Measurements from ENCODE around the gene RAB33A. TPM values are rescaled to one million over a fixed set of nuclear protein-coding genes. Genes with fewer than 3 reads are reported as not detected.
"Not testable (repeated sequence)": the region's sequence is repeated elsewhere in the genome, so short reads cannot be mapped to it uniquely, and the experiment has no call there.

Gene RAB33A
- total and polyA plus RNA-seq, 2 of the 4 experiments (the other 2 are of a cell fraction): 1.6 to 1.8 TPM

DNA sequence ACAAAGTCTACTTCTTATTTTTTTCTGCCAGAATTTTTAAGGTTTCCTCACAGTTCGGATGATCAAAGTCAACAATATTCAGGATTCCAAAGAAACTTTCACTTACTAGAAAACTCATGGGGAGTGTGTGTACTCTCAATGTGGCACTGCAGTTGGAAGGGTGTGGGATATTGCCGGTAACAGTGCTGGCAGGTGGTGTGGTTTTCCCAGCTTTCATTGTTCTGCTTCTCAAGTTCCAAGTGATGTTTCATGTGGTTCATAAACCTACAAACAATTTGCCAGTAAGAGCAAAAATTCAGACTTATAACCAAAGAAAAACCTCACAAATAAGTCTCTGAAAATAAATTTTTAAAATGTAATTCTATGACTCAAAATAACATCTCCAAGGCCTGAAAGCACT, 57.1 kb downstream of the RAB33A start:
- H3K9me1 ChIP-seq (ENCODE audit: insufficient read depth, low read length): no peaks in the 10 kb centered on the region
- H3K4me1 ChIP-seq (ENCODE audit: control insufficient read depth, insufficient read depth, low read length): no peaks in the 10 kb centered on the region
- TF ChIP-seq CEBPB (IDR thresholded peaks at IDR 0.05; ENCODE audit: low read depth, low read length) (no peak), FOS (IDR thresholded peaks at IDR 0.05; ENCODE audit: low read depth, low read length) (no peak), SMC3 (IDR thresholded peaks at IDR 0.05; ENCODE audit: low read depth, low read length) (no peak)
- TF ChIP-seq, protein P1, sequence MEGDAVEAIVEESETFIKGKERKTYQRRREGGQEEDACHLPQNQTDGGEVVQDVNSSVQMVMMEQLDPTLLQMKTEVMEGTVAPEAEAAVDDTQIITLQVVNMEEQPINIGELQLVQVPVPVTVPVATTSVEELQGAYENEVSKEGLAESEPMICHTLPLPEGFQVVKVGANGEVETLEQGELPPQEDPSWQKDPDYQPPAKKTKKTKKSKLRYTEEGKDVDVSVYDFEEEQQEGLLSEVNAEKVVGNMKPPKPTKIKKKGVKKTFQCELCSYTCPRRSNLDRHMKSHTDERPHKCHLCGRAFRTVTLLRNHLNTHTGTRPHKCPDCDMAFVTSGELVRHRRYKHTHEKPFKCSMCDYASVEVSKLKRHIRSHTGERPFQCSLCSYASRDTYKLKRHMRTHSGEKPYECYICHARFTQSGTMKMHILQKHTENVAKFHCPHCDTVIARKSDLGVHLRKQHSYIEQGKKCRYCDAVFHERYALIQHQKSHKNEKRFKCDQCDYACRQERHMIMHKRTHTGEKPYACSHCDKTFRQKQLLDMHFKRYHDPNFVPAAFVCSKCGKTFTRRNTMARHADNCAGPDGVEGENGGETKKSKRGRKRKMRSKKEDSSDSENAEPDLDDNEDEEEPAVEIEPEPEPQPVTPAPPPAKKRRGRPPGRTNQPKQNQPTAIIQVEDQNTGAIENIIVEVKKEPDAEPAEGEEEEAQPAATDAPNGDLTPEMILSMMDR (conservative IDR thresholded peaks at IDR 0.05; ENCODE audit: low read depth, low read length): no peak
- no peak overlapping the region for H3K4me2 ChIP-seq (ENCODE audit: low read depth, low read length)
- no TSS peak for BruUV-seq (replicated peaks)
- no peak overlapping the region for H3K23ac ChIP-seq (ENCODE audit: low read depth, low read length)
- no peak overlapping the region for H2BK120ac ChIP-seq (ENCODE audit: low read depth, low read length)
- no peak overlapping the region for H2AK5ac ChIP-seq (ENCODE audit: low read depth, low read length)
- WGBS, 2 experiments (ENCODE audit: extremely low coverage in 2 of 2, insufficient read length in 1 of 2): no CpG with 5 or more reads among the region's 2 CpGs
- H2BK20ac ChIP-seq (ENCODE audit: low read depth, low read length): no peak overlapping the region
- no peak overlapping the region for H3K9ac ChIP-seq (ENCODE audit: low read depth, low read length)
- H2AK9ac ChIP-seq (replicated peaks; ENCODE audit: low read depth, low read length, poor library complexity): no peak overlapping the region
- no peaks in the 10 kb centered on the region for H3K9me3 ChIP-seq (ENCODE audit: control insufficient read depth, insufficient read depth, low read length)
- DNase-seq (no peak), ATAC-seq (ENCODE audit: low read depth) (no peak)
- in situ Hi-C loops (cut with MboI; ENCODE audit: low sequenced_read_pairs) (no loop called here), dilution Hi-C loops (cut with HindIII; ENCODE audit: low sequenced_read_pairs, unreplicated experiment) (no loop called here), intact Hi-C loops (cut with micrococcal nuclease) (no loop called here)
- H3K56ac ChIP-seq (ENCODE audit: extremely low read depth, insufficient read depth, low read length): no peak overlapping the region
- no peaks in the 10 kb centered on the region for H3K79me1 ChIP-seq (ENCODE audit: low read depth in 1 of 2, low read length in 2 of 2)
- ChIA-PET POLR2A (ENCODE audit: unreplicated experiment) (no interaction called here), CTCF (no interaction called here)
- no peak overlapping the region for H3K4me3 ChIP-seq (ENCODE audit: insufficient read depth, low read depth, low read length)
- no peak overlapping the region for H4K91ac ChIP-seq (ENCODE audit: insufficient read depth, low read depth, low read length)
- H2AFZ ChIP-seq (replicated peaks; ENCODE audit: low read length, poor library complexity): no peak overlapping the region
- H3K4ac ChIP-seq (ENCODE audit: low read depth, low read length): no peak overlapping the region
- H2BK5ac ChIP-seq (ENCODE audit: low read depth, low read length, poor library complexity, severe bottlenecking): no peak overlapping the region
- no peak overlapping the region for H3K14ac ChIP-seq (replicated peaks; ENCODE audit: low read depth, low read length)
- H4K20me1 ChIP-seq (ENCODE audit: insufficient read depth, low read length): no peaks in the 10 kb centered on the region
- H4K8ac ChIP-seq (ENCODE audit: low read depth in 2 of 2, low read length in 2 of 2): no peak overlapping the region
- no peak overlapping the region for H3K18ac ChIP-seq (ENCODE audit: low read depth, low read length)
- no peak overlapping the region for H2BK15ac ChIP-seq (ENCODE audit: low read depth, low read length)
- H3K36me3 ChIP-seq (ENCODE audit: control insufficient read depth, insufficient read depth, low read length): peaks cover 10% of the 10 kb centered on the region
- H3K27me3 ChIP-seq (ENCODE audit: control insufficient read depth, insufficient read depth, low read length): no peaks in the 10 kb centered on the region
- no peak overlapping the region for H4K5ac ChIP-seq (ENCODE audit: low read depth, low read length)
- no peak overlapping the region for H3K27ac ChIP-seq (ENCODE audit: insufficient read depth, low read length)

DNA sequence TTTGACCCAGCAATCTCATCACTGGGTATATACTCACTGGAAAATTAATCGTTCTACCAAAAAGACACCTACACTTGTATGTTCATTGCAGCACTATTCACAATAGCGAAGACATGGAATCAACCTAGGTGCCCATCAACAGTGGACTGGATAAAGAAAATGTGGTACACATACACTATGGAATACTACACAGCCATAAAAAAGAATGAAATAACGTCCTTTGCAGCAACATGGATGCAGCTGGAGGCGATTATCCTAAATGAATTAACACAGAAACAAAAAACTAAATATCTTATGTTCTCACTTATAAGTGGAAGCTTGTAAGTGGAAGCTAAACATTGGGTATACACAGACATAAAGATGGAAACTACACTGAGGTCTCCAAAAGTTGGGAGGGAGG, 59.4 kb downstream of the RAB33A start:
- H4K91ac ChIP-seq (ENCODE audit: insufficient read depth, low read depth, low read length); H2BK120ac ChIP-seq (ENCODE audit: low read depth, low read length); H4K5ac ChIP-seq (ENCODE audit: low read depth, low read length); H2BK15ac ChIP-seq (ENCODE audit: low read depth, low read length); H3K9me3 ChIP-seq (ENCODE audit: control insufficient read depth, insufficient read depth, low read length); intact Hi-C loops (cut with micrococcal nuclease); H2AFZ ChIP-seq (replicated peaks; ENCODE audit: low read length, poor library complexity); H3K36me3 ChIP-seq (ENCODE audit: control insufficient read depth, insufficient read depth, low read length); POLR2A ChIA-PET (ENCODE audit: unreplicated experiment); BruUV-seq (replicated peaks); H3K4me2 ChIP-seq (ENCODE audit: low read depth, low read length); H4K8ac ChIP-seq (ENCODE audit: low read depth in 2 of 2, low read length in 2 of 2); H3K18ac ChIP-seq (ENCODE audit: low read depth, low read length); H3K9me1 ChIP-seq (ENCODE audit: insufficient read depth, low read length); H3K23ac ChIP-seq (ENCODE audit: low read depth, low read length); H2AK9ac ChIP-seq (replicated peaks; ENCODE audit: low read depth, low read length, poor library complexity); in situ Hi-C loops (cut with MboI; ENCODE audit: low sequenced_read_pairs); H2BK20ac ChIP-seq (ENCODE audit: low read depth, low read length); H3K79me1 ChIP-seq (ENCODE audit: low read depth in 1 of 2, low read length in 2 of 2); ATAC-seq (ENCODE audit: low read depth); H2BK5ac ChIP-seq (ENCODE audit: low read depth, low read length, poor library complexity, severe bottlenecking); H3K9ac ChIP-seq (ENCODE audit: low read depth, low read length); H3K4ac ChIP-seq (ENCODE audit: low read depth, low read length); H3K27me3 ChIP-seq (ENCODE audit: control insufficient read depth, insufficient read depth, low read length); H3K4me3 ChIP-seq (ENCODE audit: insufficient read depth, low read depth, low read length); H3K56ac ChIP-seq (ENCODE audit: extremely low read depth, insufficient read depth, low read length); H3K27ac ChIP-seq (ENCODE audit: insufficient read depth, low read length); H3K4me1 ChIP-seq (ENCODE audit: control insufficient read depth, insufficient read depth, low read length); H2AK5ac ChIP-seq (ENCODE audit: low read depth, low read length); DNase-seq; H3K14ac ChIP-seq (replicated peaks; ENCODE audit: low read depth, low read length); H4K20me1 ChIP-seq (ENCODE audit: insufficient read depth, low read length); dilution Hi-C loops (cut with HindIII; ENCODE audit: low sequenced_read_pairs, unreplicated experiment): not testable (repeated sequence)
- CTCF ChIA-PET: interaction anchor here (1.6 kb wide), 1 partner anchor 14 kb away, joined by 3 read pairs; no protein-coding TSS in a partner anchor
- WGBS, 2 experiments (ENCODE audit: extremely low coverage in 2 of 2, insufficient read length in 1 of 2): no CpG with 5 or more reads among the region's 4 CpGs

Data from IMR-90 (cell line).